Activated CD8-positive, alpha-beta memory T cell treated with anti-CD3 and anti-CD28 coated beads for 24 hours (primary cell): Measurements from ENCODE around the gene MRTFB.

ENCODE experiments used
- DNase-seq: peaks from one replicate; pipeline ENCODE4 v3.0.0-alpha.2; 2020

The MRTFB gene

GRCh38 chr16:14193316-14193871 is 122.3 kb downstream of the MRTFB start:
- no peak for DNase-seq

GRCh38 chr16:14194721-14195120 is 123.6 kb downstream of the MRTFB start:
- DNase-seq = no peak

DNA sequence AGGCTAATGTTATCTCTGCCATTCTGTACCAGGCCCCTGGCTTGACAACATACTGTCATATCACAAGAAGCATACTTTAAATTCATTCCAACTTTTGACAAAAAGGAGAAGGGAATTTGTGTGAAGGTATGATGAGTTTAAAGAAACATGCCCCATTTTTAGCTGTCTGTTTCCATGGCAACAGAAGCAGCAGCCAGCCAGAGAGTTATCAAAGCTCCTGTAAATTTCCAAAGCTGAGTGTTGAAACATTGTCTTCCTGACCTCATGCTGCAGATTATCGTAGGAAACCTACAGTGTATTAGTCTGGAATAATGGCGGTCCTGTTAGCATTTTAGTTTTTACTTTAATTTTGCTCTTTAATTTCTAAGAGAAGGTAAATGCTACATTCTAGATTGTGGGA is 124.9 kb downstream of the MRTFB start:
- DNase-seq = no peak

- no peak for DNase-seq
Measured at GRCh38 chr16:14196539-14196938, 125.4 kb downstream of the MRTFB start.

DNA sequence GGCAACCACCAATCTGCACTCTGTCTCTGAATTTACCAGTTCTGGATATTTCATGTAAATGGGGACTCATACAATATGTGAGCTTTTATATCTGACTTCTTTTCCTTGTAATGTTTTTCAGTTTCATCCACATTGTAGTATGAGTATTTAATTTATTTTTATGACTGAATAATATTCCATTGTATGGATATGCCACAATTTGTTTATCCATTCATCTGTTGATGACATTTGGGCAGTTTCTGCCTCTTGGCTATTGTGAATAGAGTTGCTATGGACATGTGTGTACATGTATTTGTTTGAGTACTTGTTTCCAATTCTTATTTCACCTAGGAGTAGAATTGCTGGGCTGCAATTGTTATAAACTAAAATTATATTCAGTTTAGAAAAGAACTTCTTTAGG is 126.9 kb downstream of the MRTFB start:
- no peak for DNase-seq

DNA sequence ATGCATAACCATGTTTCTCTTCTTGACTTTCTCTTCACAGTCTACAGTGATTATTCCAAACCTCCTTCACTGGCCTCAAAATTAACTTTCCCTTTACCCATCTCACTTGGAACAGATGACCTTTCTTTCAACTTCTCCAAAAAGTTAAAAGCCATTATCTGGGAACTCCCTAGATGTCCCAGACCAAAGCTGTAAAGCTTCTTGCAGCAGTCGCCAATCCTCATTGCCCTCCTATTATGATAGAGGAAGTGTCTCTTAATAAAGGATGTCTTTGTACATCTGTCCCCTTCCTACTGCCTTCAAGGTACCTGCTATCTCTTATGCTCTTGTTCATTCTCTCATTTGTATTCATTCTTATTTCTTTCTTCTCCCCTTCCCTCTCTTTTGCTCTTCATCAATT is 127.5 kb downstream of the MRTFB start:
- DNase-seq = no peak

- DNase-seq = no peak
Measured at GRCh38 chr16:14199199-14199598, 128.1 kb downstream of the MRTFB start.

DNA sequence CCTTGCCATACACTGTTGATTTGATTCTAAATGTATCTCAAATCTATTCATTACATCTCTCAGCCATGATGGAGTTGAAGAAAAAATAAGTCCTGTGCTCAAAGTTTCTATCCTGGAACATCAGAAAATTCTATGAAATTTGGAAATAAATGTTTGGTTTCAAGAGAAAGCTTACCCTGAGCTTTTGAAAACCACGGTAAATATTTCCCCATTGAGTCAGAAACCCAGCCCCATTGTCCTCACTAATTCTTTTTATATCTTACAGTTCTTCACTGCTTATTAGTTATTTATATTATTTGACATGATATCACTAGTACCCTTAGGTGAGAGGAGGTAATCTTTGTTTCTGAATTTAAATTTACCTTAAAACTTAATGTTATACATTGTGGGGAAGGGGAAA is 128.5 kb downstream of the MRTFB start:
- DNase-seq = no peak

- DNase-seq = no peak
Measured at GRCh38 chr16:14202095-14202494, 131.0 kb downstream of the MRTFB start.

GRCh38 chr16:14202697-14203096 is 131.6 kb downstream of the MRTFB start:
- no peak for DNase-seq

- no peak for DNase-seq
Measured at GRCh38 chr16:14203166-14203565, 132.0 kb downstream of the MRTFB start.

- no peak for DNase-seq
Measured at GRCh38 chr16:14205666-14206065, 134.5 kb downstream of the MRTFB start.

DNA sequence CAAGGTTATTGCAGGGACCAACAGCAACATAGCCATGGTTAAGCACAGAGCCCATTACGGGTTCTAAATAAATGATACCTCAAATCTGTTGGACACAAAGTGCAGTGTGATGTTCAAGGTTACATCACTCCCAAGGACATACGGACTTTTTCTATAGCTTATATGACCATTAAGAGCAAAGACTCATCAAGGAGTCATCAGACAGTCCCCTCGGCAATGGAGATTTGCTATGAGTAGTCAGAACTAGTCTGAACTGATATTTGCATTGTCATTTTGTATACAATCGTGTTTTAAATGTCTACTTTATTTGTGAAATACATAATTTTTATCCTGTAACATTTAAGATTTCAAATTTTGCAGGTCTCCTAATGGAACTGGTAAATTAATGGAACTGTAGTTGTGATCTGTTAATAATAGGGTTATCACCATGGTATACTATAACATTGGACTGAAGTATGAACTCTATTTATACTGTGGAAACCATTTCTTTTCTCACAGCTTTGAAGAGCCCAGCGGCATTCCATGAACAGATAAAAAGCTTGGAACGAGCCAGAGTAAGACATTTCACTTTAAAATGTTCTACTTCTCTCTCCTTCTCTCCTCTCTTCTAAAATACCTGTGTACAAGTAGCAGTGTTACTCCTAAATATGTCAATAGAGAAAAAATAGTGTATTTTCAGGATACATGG is 140.9 kb downstream of the MRTFB start:
- no peak for DNase-seq

- DNase-seq = no peak
Measured at GRCh38 chr16:14215941-14216340, 144.8 kb downstream of the MRTFB start.

GRCh38 chr16:14219983-14220382 is 148.9 kb downstream of the MRTFB start:
- no peak for DNase-seq

GRCh38 chr16:14223632-14224031 is 152.5 kb downstream of the MRTFB start:
- DNase-seq = no peak

DNA sequence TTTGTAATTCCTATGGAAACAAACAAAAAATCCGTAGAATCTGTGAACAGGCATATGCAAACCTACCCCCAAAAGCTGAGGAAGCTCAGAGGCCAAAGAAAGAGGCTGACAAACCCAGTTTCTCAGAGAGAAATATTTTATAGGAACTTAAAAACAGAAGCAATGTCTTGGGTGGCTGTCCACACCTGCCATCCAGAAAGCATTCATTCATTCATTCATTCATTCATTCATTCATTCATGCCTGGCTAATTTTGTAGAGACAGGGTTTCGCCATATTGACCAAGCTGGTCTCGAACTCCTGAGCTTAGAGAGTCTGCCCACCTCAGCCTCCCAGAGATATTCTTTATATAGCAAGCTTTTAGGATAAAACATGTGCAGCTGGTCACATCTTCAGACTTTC is 154.3 kb downstream of the MRTFB start:
- DNase-seq = no peak

- no peak for DNase-seq
Measured at GRCh38 chr16:14232106-14232864, 161.2 kb downstream of the MRTFB start.

DNA sequence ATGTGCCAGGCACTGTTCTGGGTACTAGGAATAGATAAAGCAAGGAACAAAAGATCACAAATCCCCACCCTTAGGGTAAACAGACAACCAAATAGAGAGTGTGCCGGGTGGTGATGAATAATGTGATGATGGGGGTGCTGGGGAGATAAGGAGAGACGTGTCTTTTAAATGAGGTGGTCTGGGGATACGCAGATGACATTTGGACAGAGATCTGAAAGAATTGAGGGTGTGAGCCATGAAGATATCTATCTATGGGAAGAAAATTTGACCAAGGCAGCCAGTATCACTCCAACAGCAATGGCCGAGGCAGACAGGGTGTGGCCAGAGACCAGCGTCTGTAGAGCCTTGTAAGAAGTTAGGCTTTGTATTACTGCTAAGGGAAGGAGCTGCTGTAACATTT is 165.3 kb downstream of the MRTFB start:
- no peak for DNase-seq

DNA sequence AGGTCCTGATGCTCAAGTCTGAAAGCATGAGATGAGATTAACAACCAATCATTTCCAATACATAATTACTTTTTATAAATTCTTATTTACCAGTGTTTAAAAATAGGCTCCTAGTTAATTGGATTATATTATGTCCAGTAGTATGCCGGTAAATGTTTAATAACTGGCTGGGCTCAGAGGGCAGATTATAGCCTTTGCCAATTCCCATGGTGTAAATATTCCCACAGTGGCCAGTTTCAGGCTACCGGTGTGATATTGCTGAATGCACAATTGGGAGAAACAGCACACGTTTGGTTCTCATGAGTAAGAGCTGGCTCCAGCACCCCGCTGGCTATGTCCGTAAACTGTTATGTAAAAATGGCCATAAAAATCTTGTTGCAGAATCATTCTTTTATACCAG is 167.6 kb downstream of the MRTFB start:
- DNase-seq = no peak

DNA sequence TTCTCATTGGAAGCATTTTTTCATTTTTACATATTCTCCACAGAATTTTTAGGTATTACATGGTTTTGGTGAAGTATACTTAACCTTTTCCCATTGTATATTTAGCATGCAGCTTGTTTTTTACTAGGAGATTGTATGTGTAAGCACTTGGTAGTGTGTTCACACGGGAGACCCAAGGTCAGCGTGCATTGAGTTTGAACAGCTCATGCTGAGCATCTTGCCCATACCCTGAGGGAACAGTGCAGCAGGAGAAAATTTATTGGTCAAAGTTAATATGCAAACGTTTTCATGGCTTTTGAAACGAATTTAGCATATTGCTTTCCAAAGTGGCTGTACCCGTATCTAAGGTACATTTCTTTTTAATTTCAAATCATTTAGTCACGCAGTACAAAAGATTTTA is 168.7 kb downstream of the MRTFB start:
- no peak for DNase-seq

DNA sequence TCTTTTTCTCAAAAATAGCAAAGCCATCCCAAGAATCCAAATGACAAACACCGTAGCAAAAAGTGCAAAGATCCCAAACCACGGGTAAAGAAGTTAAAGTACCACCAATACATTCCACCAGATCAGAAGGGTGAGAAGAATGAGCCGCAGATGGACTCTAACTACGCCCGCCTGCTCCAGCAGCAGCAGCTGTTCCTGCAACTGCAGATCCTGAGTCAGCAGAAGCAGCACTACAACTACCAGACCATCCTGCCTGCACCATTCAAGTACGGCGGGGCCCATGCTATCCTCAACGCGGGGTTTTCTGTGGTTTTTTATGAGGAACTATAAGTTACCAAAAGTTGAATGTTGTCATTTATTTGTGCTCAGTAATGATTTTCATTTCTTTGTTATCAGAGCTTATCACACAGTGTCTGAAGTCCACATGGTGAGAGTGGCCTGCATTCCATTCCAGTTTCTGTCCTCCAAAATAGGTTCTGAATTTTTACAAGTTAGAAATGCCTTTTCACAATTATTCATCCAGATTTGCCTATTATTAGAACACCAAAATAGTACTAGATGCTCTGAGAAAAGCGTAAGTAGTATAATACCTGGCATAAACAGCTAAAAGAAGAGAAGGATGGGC is 169.2 kb downstream of the MRTFB start:
- no peak for DNase-seq

- no peak for DNase-seq
Measured at GRCh38 chr16:14240964-14241363, 169.8 kb downstream of the MRTFB start.

- no peak for DNase-seq
Measured at GRCh38 chr16:14241631-14242030, 170.5 kb downstream of the MRTFB start.
